Mucosa of descending colon (tissue), 3 donors: ENCODE data around the gene CCDC97. TPM values are rescaled to one million over a fixed set of nuclear protein-coding genes. Genes with fewer than 3 reads are reported as not detected.

Source experiments
- ATAC-seq: fragments of 200-7000 bp; cut with Tn5 transposase; one replicate; pipeline ENCODE4 v1.9.1; 2020; ENCODE audit warnings: mild to moderate bottlenecking, moderate library complexity
- DNase-seq, 3 donors: peaks; one replicate each; pipeline ENCODE4 v3.0.0-alpha.2; 2020
- H3K36me3 ChIP-seq: fragments of 200-600 bp; one replicate; pipeline ENCODE4 v1.8.0; 2021; ENCODE audit warnings: low read depth, mild to moderate bottlenecking
- H3K4me1 ChIP-seq: fragments of 200-600 bp; one replicate; pipeline ENCODE4 v1.8.0; 2021; ENCODE audit warnings: low read depth, mild to moderate bottlenecking
- H3K4me3 ChIP-seq: fragments of 200-600 bp; one replicate; pipeline ENCODE4 v1.8.0; 2021; ENCODE audit warnings: mild to moderate bottlenecking
- H3K9me3 ChIP-seq: fragments of 200-600 bp; one replicate; pipeline ENCODE4 v1.8.0; 2021; ENCODE audit warnings: mild to moderate bottlenecking
- intact Hi-C, 2 donors: fragments of 100-400 bp; cut with DNase I in 1 of 2; cut with micrococcal nuclease in 1 of 2; formaldehyde crosslinking; loops; one replicate each; pipeline versions ENCODE4 v1.11.0 to v1.11.1; 2022; cut with DNase I, micrococcal nuclease
- total RNA-seq, 3 donors: library from RNA; stranded (reverse); fragmentation: NEBNext Ultra II Directional in 2 of 3; extraction: Animal tissue kit (Norgen Biotek cat#: 25700) in 2 of 3; gene quantifications; one replicate each; pipeline versions ENCODE4 v1.2.1 to v1.2.4, GENCODE V29; 2021 to 2023
- TF ChIP-seq, protein P1 (sequence below): fragments of 200-600 bp; IDR thresholded peaks from one replicate; pipeline ENCODE4 v1.8.0; 2022; ENCODE audit warnings: antibody characterized with exemption, mild to moderate bottlenecking
- donor health status: DM: no; HTN: no; CAD: no; lungs with moderate emphysema.
- donor health status: DM: no; HTN: no; CAD: no.
- donor health status: DM: no; HTN: yes; CAD: no.

The CCDC97 gene
- total RNA-seq, 3 donors from 2014 or later: 26.2 to 29.6 (median 27.0) TPM

DNA sequence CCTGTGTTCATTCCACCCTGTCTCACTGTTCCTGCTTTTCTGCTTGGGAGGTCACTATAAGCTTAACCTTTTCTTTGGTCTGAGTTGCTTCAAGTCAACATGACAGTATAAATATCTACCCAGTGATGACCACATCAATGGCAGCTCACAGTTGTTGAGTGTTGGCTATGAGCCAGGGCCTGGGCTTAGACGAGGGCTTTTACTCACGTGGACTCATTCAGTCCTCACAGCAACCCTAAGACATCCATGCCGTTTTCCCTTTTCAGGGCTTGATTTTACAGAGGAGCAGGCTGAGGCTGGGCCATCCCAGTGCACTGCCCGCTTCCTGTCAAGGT lies 10.2 kb upstream of the CCDC97 start:
- no peak overlapping the region for H3K4me3 ChIP-seq
- ATAC-seq (peak; percentile 9), DNase-seq (no peak)
- peaks cover 15% of the 10 kb centered on the region for H3K36me3 ChIP-seq
- peaks cover 24% of the 10 kb centered on the region for H3K4me1 ChIP-seq
- TF ChIP-seq, protein P1, sequence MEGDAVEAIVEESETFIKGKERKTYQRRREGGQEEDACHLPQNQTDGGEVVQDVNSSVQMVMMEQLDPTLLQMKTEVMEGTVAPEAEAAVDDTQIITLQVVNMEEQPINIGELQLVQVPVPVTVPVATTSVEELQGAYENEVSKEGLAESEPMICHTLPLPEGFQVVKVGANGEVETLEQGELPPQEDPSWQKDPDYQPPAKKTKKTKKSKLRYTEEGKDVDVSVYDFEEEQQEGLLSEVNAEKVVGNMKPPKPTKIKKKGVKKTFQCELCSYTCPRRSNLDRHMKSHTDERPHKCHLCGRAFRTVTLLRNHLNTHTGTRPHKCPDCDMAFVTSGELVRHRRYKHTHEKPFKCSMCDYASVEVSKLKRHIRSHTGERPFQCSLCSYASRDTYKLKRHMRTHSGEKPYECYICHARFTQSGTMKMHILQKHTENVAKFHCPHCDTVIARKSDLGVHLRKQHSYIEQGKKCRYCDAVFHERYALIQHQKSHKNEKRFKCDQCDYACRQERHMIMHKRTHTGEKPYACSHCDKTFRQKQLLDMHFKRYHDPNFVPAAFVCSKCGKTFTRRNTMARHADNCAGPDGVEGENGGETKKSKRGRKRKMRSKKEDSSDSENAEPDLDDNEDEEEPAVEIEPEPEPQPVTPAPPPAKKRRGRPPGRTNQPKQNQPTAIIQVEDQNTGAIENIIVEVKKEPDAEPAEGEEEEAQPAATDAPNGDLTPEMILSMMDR: no peak
- intact Hi-C loops: no loop called here
- no peaks in the 10 kb centered on the region for H3K9me3 ChIP-seq

DNA sequence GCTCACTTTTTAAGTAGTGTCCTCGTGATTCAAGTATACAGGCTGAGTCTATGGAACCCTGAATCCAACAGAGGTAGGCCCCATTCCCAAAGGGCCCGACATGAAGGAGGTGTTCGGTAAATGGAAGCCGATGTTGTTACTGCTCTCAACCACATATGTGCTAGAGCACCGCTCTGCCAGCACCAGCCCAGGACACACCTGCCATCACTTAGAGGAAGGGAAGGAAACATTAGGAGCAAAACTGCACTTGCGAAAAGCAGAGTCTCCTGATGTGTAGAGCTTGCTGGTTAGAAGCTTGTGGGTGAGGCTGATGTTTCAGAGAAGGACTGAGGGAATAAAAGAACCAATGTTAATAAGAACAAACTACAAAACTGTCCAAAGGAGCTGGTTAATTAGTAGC lies 9.4 kb upstream of the CCDC97 start:
- no peaks in the 10 kb centered on the region for H3K9me3 ChIP-seq
- no peak for ATAC-seq
- TF ChIP-seq, protein P1: no peak
- intact Hi-C loops: no loop called here
- H3K4me1 ChIP-seq: peaks cover 24% of the 10 kb centered on the region
- no peak for DNase-seq
- peaks cover 14% of the 10 kb centered on the region for H3K36me3 ChIP-seq
- no peak overlapping the region for H3K4me3 ChIP-seq

DNA sequence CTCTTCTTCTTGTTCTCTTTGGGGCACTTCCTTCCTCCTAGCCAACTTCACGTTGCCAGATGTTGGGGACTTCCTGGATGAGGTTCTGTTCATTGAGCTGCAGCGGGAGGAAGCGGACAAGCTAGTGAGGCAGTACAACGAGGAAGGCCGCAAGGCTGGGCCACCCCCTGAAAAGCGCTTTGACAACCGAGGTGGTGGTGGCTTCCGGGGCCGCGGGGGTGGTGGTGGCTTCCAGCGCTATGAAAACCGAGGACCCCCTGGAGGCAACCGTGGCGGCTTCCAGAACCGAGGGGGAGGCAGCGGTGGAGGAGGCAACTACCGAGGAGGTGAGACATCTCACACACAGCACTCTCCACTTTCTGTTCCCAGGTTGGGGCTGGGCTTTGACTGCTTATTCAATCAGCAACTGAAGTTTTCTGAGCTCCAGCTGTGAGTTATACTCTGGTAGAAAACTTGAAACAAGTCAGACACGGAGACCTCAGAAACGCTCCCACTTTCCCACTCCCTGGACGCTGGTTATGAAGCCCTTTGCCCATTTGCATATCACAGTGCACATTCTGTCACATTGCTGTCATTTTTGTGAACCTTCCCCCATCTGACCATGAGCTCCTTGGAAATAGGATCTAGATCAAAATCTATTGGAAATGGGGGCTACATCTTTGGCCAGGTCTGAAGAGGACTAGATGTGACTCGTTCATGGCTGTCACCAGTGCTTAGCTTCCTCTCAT lies 7.2 kb upstream of the CCDC97 start:
- peaks cover 17% of the 10 kb centered on the region for H3K4me1 ChIP-seq
- H3K36me3 ChIP-seq: peaks cover 11% of the 10 kb centered on the region
- DNase-seq: peak in 2 of 3 donors; percentile 54 to 84
- peak; percentile 40 for ATAC-seq
- H3K9me3 ChIP-seq: no peaks in the 10 kb centered on the region
- no peak overlapping the region for H3K4me3 ChIP-seq
- intact Hi-C loops: no loop called here
- TF ChIP-seq, protein P1: no peak

DNA sequence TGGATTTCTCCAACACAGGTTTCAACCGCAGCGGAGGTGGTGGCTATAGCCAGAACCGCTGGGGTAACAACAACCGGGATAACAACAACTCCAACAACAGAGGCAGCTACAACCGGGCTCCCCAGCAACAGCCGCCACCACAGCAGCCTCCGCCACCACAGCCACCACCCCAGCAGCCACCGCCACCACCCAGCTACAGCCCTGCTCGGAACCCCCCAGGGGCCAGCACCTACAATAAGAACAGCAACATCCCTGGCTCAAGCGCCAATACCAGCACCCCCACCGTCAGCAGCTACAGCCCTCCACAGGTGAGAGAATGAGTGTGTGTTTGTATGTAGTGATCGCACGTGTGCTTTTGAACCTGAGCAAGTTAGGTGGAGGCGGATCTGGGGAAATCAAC lies 6.0 kb upstream of the CCDC97 start:
- ATAC-seq (no peak), DNase-seq (no peak)
- Histone ChIP-seq H3K36me3 (peaks cover 11% of the 10 kb centered on the region), H3K4me1 (peaks cover 19% of the 10 kb centered on the region), H3K4me3 (no peak overlapping the region), H3K9me3 (no peaks in the 10 kb centered on the region)
- intact Hi-C loops: no loop called here
- TF ChIP-seq, protein P1: no peak

DNA sequence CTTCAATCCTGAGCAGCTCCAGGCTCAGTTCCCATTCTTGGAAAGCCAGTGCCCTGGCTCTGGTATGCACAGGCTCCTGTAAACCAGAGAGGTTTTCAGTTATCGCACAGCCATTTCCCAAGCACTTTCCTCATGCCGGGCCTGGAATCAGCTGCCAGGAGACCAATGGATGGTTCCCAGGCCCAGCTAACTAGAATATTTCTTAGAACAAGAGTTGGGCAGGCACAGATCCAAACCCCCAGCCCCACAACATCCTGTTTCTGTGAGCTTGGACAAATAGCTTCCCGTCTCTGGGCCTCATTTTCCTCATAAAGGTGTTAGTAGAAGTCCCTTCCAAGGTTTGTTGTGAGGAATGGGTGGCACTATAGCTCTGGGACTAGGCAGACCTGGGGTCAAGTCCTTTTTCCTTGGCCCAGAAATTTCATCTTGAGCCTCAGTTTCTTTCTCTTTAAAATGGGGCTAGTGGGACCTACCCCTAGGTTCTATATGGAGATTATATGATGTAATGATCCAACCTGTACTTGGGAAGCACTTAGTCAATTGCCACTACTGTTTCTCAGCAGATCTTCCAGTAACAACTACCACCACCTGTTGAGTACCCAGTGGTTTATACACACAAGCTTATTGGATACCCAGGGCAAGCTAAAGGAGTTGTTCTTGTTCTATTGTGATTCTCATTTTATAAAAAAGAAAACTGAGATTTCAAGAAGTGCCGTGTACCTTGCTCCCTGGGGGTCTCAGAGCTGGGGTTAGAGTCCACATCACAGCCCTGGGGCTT lies 5.1 kb upstream of the CCDC97 start:
- peak in 1 of 3 donors; percentile 29 for DNase-seq
- H3K4me1 ChIP-seq: peaks cover 16% of the 10 kb centered on the region
- no peak overlapping the region for H3K4me3 ChIP-seq
- TF ChIP-seq, protein P1: no peak
- ATAC-seq: no peak
- H3K36me3 ChIP-seq: peaks cover 7% of the 10 kb centered on the region
- intact Hi-C loops: no loop called here
- no peaks in the 10 kb centered on the region for H3K9me3 ChIP-seq
